HEK293 (cell line): ENCODE results near the gene OPA3.
A peak's percentile ranks its signal among the peaks of the same experiment; 100 is the strongest.

Experiments
- BCL11A ChIP-seq: fragments of 450-650 bp; formaldehyde crosslinking; IDR thresholded peaks from 2 replicates; pipeline ENCODE4 v1.5.1; 2016; ENCODE audit warnings: low read depth, missing biosample characterization, missing genetic modification characterization
- EGR2 ChIP-seq: fragments of 450-650 bp; formaldehyde crosslinking; IDR thresholded peaks from 2 replicates; pipeline ENCODE4 v1.5.1; 2016; ENCODE audit warnings: low read depth, missing biosample characterization, missing genetic modification characterization
- GFI1B ChIP-seq: fragments of 450-650 bp; formaldehyde crosslinking; IDR thresholded peaks from 2 replicates; pipeline ENCODE4 v1.5.1; 2016; ENCODE audit warnings: missing biosample characterization, missing genetic modification characterization
- KLF1 ChIP-seq: fragments of 450-650 bp; formaldehyde crosslinking; IDR thresholded peaks from 2 replicates; pipeline ENCODE4 v1.5.1; 2016; ENCODE audit warnings: missing biosample characterization, missing genetic modification characterization
- OSR2 ChIP-seq: fragments of 450-650 bp; formaldehyde crosslinking; IDR thresholded peaks from 2 replicates; pipeline ENCODE4 v1.5.1; 2016; ENCODE audit warnings: missing biosample characterization, missing genetic modification characterization
- OVOL3 ChIP-seq: fragments of 450-650 bp; formaldehyde crosslinking; IDR thresholded peaks from 2 replicates; pipeline ENCODE4 v1.5.1; 2016; ENCODE audit warnings: missing biosample characterization, missing genetic modification characterization
- YY2 ChIP-seq: fragments of 450-650 bp; formaldehyde crosslinking; IDR thresholded peaks from 2 replicates; pipeline ENCODE4 v1.5.1; 2016; ENCODE audit warnings: missing biosample characterization, missing genetic modification characterization
- ZBTB1 ChIP-seq: fragments of 450-650 bp; formaldehyde crosslinking; IDR thresholded peaks from 2 replicates; pipeline ENCODE4 v1.5.1; 2016; ENCODE audit warnings: missing biosample characterization, missing genetic modification characterization
- ZBTB20 ChIP-seq: fragments of 450-650 bp; formaldehyde crosslinking; IDR thresholded peaks from 2 replicates; pipeline ENCODE4 v1.5.1; 2016; ENCODE audit warnings: missing biosample characterization, missing genetic modification characterization
- ZIC2 ChIP-seq: fragments of 450-650 bp; formaldehyde crosslinking; IDR thresholded peaks from 2 replicates; pipeline ENCODE4 v1.5.1; 2016; ENCODE audit warnings: missing biosample characterization, missing genetic modification characterization
- ZNF121 ChIP-seq: fragments of 450-650 bp; formaldehyde crosslinking; IDR thresholded peaks from 2 replicates; pipeline ENCODE4 v1.5.1; 2016; ENCODE audit warnings: missing biosample characterization, missing genetic modification characterization
- ZNF157 ChIP-seq: fragments of 450-650 bp; formaldehyde crosslinking; IDR thresholded peaks from 2 replicates; pipeline ENCODE4 v1.5.1; 2016; ENCODE audit warnings: missing biosample characterization, missing genetic modification characterization
- ZNF175 ChIP-seq: fragments of 450-650 bp; formaldehyde crosslinking; IDR thresholded peaks from 2 replicates; pipeline ENCODE4 v1.5.1; 2016; ENCODE audit warnings: missing biosample characterization, missing genetic modification characterization
- ZNF211 ChIP-seq: fragments of 450-650 bp; formaldehyde crosslinking; IDR thresholded peaks from 2 replicates; pipeline ENCODE4 v1.5.1; 2016; ENCODE audit warnings: low read depth, missing biosample characterization, missing genetic modification characterization
- ZNF214 ChIP-seq: fragments of 450-650 bp; formaldehyde crosslinking; IDR thresholded peaks from 2 replicates; pipeline ENCODE4 v1.5.1; 2017; ENCODE audit warnings: missing biosample characterization, mild to moderate bottlenecking, missing genetic modification characterization, borderline replicate concordance
- ZNF274 ChIP-seq, 2 experiments: fragments of 200-500 bp in 1 of 2; fragments of 450-650 bp in 1 of 2; sonication (Bioruptor generic) in 1 of 2; formaldehyde crosslinking in 1 of 2; IDR thresholded peaks; 2 replicates each; pipeline versions ENCODE4 v1.5.1 to v1.6.1; 2014 to 2016; ENCODE audit warnings: borderline replicate concordance in 1 of 2, inconsistent platforms in 1 of 2, low read length in 1 of 2, missing biosample characterization in 1 of 2, missing genetic modification characterization in 1 of 2
- ZNF292 ChIP-seq: fragments of 450-650 bp; formaldehyde crosslinking; IDR thresholded peaks from 2 replicates; pipeline ENCODE4 v1.5.1; 2016; ENCODE audit warnings: low read depth, missing biosample characterization, missing genetic modification characterization, borderline replicate concordance
- ZNF324 ChIP-seq: fragments of 450-650 bp; formaldehyde crosslinking; IDR thresholded peaks from 2 replicates; pipeline ENCODE4 v1.5.1; 2016; ENCODE audit warnings: missing biosample characterization, missing genetic modification characterization
- ZNF404 ChIP-seq: fragments of 450-650 bp; formaldehyde crosslinking; IDR thresholded peaks from 2 replicates; pipeline ENCODE4 v1.5.1; 2017; ENCODE audit warnings: missing biosample characterization, missing genetic modification characterization
- ZNF48 ChIP-seq: fragments of 450-650 bp; formaldehyde crosslinking; IDR thresholded peaks from 2 replicates; pipeline ENCODE4 v1.5.1; 2016; ENCODE audit warnings: missing biosample characterization, missing genetic modification characterization
- ZNF549 ChIP-seq: fragments of 450-650 bp; IDR thresholded peaks from 2 replicates; pipeline ENCODE4 v1.5.1; 2018; ENCODE audit warnings: missing biosample characterization, missing genetic modification characterization, mild to moderate bottlenecking, inconsistent platforms, moderate library complexity
- ZNF600 ChIP-seq: fragments of 450-650 bp; formaldehyde crosslinking; IDR thresholded peaks from 2 replicates; pipeline ENCODE4 v1.5.1; 2016; ENCODE audit warnings: missing biosample characterization, missing genetic modification characterization
- ZNF658 ChIP-seq: fragments of 450-650 bp; formaldehyde crosslinking; IDR thresholded peaks from 2 replicates; pipeline ENCODE4; 2016; ENCODE audit warnings: missing biosample characterization, missing genetic modification characterization
- ZNF707 ChIP-seq: fragments of 450-650 bp; formaldehyde crosslinking; IDR thresholded peaks from 2 replicates; pipeline ENCODE4 v1.5.1; 2016; ENCODE audit warnings: missing biosample characterization, missing genetic modification characterization
- ZNF76 ChIP-seq: fragments of 450-650 bp; formaldehyde crosslinking; IDR thresholded peaks from 2 replicates; pipeline ENCODE4; 2016; ENCODE audit warnings: low read depth, missing biosample characterization, missing genetic modification characterization, borderline replicate concordance
- ZNF776 ChIP-seq: fragments of 450-650 bp; formaldehyde crosslinking; IDR thresholded peaks from 2 replicates; pipeline ENCODE4 v1.5.0; 2017; ENCODE audit warnings: missing biosample characterization, missing genetic modification characterization, borderline replicate concordance
- ZNF777 ChIP-seq: fragments of 450-650 bp; formaldehyde crosslinking; IDR thresholded peaks from 2 replicates; pipeline ENCODE4 v1.5.1; 2017; ENCODE audit warnings: missing biosample characterization, missing genetic modification characterization, borderline replicate concordance
- ZNF843 ChIP-seq: fragments of 450-650 bp; formaldehyde crosslinking; IDR thresholded peaks from 2 replicates; pipeline ENCODE4 v1.5.1; 2016; ENCODE audit warnings: missing biosample characterization, missing genetic modification characterization
- ZSCAN23 ChIP-seq: fragments of 450-650 bp; formaldehyde crosslinking; IDR thresholded peaks from 2 replicates; pipeline ENCODE4 v1.5.1; 2016; ENCODE audit warnings: missing biosample characterization, missing genetic modification characterization
- TF ChIP-seq, protein P1 (sequence below): fragments of 450-650 bp; formaldehyde crosslinking; IDR thresholded peaks from 2 replicates; pipeline ENCODE4 v1.5.1; 2017; ENCODE audit warnings: missing biosample characterization, missing genetic modification characterization
- TF ChIP-seq, protein P2 (sequence below): fragments of 450-650 bp; formaldehyde crosslinking; IDR thresholded peaks from 2 replicates; pipeline ENCODE4 v1.5.1; 2016; ENCODE audit warnings: missing biosample characterization, missing genetic modification characterization
- TF ChIP-seq, protein P3 (sequence below): fragments of 450-650 bp; formaldehyde crosslinking; IDR thresholded peaks from 2 replicates; pipeline ENCODE4 v1.5.1; 2016; ENCODE audit warnings: missing biosample characterization, missing genetic modification characterization, borderline replicate concordance
- TF ChIP-seq, protein P4 (sequence below): fragments of 450-650 bp; formaldehyde crosslinking; IDR thresholded peaks from 2 replicates; pipeline ENCODE4 v1.5.1; 2016; ENCODE audit warnings: missing biosample characterization, missing genetic modification characterization

OPA3 gene

DNA sequence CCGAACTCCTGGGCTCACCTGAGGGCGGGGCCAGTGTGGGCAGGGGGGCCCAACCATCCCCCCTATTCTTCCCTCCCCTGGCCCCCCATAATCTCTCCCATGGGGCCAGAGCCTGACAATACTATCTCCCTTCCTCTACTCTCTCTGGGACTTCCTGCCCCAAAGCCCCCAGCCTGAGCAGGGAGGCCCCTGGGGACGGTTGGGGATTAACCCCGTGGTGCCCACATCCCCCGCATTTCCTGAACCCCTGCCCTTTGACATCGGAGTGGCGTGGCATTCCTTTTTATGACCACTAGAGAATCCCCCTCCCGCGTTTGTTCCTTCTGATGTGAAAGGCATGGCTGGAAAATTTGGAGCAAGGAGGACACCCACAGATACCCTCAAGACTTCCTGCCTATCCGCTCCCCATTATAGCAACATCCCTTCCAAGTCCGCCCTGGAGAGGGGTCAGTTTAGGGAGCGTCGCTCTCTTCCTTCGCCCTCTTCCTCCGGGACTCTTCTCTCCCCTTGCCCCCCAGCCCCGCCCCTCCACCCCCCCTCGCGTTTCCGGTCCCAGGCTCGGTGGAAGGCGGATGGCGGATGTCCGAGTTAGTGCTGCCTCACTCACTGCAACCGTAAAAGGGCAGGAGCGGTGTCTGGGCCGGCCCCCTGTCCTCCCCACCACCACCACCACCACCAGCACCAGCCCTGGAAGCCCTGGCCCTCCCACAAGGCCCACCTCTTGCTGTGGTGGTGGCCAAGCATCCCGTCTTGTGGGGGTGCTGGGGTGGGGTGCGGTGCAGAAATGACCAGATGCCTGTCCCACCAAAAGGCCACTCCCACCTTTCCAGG is 75.5 kb downstream of the OPA3 start (continued):
- no peak for TF ChIP-seq ZNF48 (tag by site-specific recombination)
- no peak for TF ChIP-seq ZNF600
- TF ChIP-seq, protein P1, sequence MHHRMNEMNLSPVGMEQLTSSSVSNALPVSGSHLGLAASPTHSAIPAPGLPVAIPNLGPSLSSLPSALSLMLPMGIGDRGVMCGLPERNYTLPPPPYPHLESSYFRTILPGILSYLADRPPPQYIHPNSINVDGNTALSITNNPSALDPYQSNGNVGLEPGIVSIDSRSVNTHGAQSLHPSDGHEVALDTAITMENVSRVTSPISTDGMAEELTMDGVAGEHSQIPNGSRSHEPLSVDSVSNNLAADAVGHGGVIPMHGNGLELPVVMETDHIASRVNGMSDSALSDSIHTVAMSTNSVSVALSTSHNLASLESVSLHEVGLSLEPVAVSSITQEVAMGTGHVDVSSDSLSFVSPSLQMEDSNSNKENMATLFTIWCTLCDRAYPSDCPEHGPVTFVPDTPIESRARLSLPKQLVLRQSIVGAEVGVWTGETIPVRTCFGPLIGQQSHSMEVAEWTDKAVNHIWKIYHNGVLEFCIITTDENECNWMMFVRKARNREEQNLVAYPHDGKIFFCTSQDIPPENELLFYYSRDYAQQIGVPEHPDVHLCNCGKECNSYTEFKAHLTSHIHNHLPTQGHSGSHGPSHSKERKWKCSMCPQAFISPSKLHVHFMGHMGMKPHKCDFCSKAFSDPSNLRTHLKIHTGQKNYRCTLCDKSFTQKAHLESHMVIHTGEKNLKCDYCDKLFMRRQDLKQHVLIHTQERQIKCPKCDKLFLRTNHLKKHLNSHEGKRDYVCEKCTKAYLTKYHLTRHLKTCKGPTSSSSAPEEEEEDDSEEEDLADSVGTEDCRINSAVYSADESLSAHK (tag by site-specific recombination), result no peak
- no peak for TF ChIP-seq ZNF404 (tag by site-specific recombination)
- TF ChIP-seq YY2 (tag by site-specific recombination), result no peak
- no peak for TF ChIP-seq ZNF777 (tag by site-specific recombination)
- TF ChIP-seq OVOL3 (tag by site-specific recombination), result no peak
- TF ChIP-seq, protein P2, sequence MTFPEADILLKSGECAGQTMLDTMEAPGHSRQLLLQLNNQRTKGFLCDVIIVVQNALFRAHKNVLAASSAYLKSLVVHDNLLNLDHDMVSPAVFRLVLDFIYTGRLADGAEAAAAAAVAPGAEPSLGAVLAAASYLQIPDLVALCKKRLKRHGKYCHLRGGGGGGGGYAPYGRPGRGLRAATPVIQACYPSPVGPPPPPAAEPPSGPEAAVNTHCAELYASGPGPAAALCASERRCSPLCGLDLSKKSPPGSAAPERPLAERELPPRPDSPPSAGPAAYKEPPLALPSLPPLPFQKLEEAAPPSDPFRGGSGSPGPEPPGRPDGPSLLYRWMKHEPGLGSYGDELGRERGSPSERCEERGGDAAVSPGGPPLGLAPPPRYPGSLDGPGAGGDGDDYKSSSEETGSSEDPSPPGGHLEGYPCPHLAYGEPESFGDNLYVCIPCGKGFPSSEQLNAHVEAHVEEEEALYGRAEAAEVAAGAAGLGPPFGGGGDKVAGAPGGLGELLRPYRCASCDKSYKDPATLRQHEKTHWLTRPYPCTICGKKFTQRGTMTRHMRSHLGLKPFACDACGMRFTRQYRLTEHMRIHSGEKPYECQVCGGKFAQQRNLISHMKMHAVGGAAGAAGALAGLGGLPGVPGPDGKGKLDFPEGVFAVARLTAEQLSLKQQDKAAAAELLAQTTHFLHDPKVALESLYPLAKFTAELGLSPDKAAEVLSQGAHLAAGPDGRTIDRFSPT (tag by site-specific recombination), result 0 out of 2 replicates have a peak, but pooled peaks have one; percentile 25
- no peak for TF ChIP-seq ZNF658 (tag by site-specific recombination)
- TF ChIP-seq ZNF292 (tag by site-specific recombination), result no peak
- no peak for TF ChIP-seq ZNF211 (tag by site-specific recombination)
- TF ChIP-seq ZBTB1, result no peak
- TF ChIP-seq GFI1B (tag by site-specific recombination), result no peak
- peak; percentile 4; the same call in 1 of the 2 replicates for TF ChIP-seq EGR2 (tag by site-specific recombination)
- TF ChIP-seq KLF1 (tag by site-specific recombination), result no peak
- TF ChIP-seq ZNF274 (IDR thresholded peaks at IDR 0.05; ENCODE audit: low read length), result no peak
- no peak for TF ChIP-seq ZNF274 (tag by site-specific recombination; IDR thresholded peaks at IDR 0.05; ENCODE audit: borderline replicate concordance)
- no peak; the same call in 1 of the 2 replicates for TF ChIP-seq ZBTB20
- no peak for TF ChIP-seq ZNF549 (tag by site-specific recombination)
- TF ChIP-seq ZNF76 (tag by site-specific recombination), result no peak
- TF ChIP-seq OSR2 (tag by site-specific recombination), result no peak
- TF ChIP-seq ZNF776, result no peak
- no peak for TF ChIP-seq ZNF843 (tag by site-specific recombination)
- no peak for TF ChIP-seq BCL11A
- no peak for TF ChIP-seq ZSCAN23 (tag by site-specific recombination)
- no peak for TF ChIP-seq ZNF157 (tag by site-specific recombination)
- TF ChIP-seq ZNF214 (tag by site-specific recombination), result no peak
- TF ChIP-seq, protein P3, sequence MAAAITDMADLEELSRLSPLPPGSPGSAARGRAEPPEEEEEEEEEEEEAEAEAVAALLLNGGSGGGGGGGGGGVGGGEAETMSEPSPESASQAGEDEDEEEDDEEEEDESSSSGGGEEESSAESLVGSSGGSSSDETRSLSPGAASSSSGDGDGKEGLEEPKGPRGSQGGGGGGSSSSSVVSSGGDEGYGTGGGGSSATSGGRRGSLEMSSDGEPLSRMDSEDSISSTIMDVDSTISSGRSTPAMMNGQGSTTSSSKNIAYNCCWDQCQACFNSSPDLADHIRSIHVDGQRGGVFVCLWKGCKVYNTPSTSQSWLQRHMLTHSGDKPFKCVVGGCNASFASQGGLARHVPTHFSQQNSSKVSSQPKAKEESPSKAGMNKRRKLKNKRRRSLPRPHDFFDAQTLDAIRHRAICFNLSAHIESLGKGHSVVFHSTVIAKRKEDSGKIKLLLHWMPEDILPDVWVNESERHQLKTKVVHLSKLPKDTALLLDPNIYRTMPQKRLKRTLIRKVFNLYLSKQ (tag by site-specific recombination), result no peak
- TF ChIP-seq ZIC2, result no peak; the same call in 1 of the 2 replicates
- TF ChIP-seq, protein P4, sequence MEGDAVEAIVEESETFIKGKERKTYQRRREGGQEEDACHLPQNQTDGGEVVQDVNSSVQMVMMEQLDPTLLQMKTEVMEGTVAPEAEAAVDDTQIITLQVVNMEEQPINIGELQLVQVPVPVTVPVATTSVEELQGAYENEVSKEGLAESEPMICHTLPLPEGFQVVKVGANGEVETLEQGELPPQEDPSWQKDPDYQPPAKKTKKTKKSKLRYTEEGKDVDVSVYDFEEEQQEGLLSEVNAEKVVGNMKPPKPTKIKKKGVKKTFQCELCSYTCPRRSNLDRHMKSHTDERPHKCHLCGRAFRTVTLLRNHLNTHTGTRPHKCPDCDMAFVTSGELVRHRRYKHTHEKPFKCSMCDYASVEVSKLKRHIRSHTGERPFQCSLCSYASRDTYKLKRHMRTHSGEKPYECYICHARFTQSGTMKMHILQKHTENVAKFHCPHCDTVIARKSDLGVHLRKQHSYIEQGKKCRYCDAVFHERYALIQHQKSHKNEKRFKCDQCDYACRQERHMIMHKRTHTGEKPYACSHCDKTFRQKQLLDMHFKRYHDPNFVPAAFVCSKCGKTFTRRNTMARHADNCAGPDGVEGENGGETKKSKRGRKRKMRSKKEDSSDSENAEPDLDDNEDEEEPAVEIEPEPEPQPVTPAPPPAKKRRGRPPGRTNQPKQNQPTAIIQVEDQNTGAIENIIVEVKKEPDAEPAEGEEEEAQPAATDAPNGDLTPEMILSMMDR (tag by site-specific recombination), result peak; percentile 21; the same call in 1 of the 2 replicates
- TF ChIP-seq ZNF324 (tag by site-specific recombination), result no peak
- no peak for TF ChIP-seq ZNF121 (tag by site-specific recombination)
- TF ChIP-seq ZNF175, result no peak
- TF ChIP-seq ZNF707 (tag by site-specific recombination), result no peak
